Cardiac fibroblast (primary cell): ENCODE data around the gene ARHGEF19.
A peak's percentile ranks its signal among the peaks of the same experiment; 100 is the strongest.

ENCODE experiments used
- DNase-seq, 2 donors: peaks; one replicate each; pipeline versions ENCODE4 v3.0.0 to v3.0.0-alpha.2; 2010; ENCODE audit warnings: low read depth in 2 of 2
- H3K4me3 ChIP-seq, 2 donors: replicated peaks in 1 of 2; 1 replicate in 1 of 2; 2 replicates in 1 of 2; pipeline ENCODE4 v1.5.1; 2011; ENCODE audit warnings: low read depth in 2 of 2, low read length in 2 of 2, mild to moderate bottlenecking in 2 of 2, moderate library complexity in 1 of 2
- TF ChIP-seq, protein P1 (sequence below): IDR thresholded peaks from one replicate; pipeline ENCODE4 v1.5.1; 2011; ENCODE audit warnings: low read depth, mild to moderate bottlenecking, low read length, inconsistent platforms

Gene ARHGEF19

DNA sequence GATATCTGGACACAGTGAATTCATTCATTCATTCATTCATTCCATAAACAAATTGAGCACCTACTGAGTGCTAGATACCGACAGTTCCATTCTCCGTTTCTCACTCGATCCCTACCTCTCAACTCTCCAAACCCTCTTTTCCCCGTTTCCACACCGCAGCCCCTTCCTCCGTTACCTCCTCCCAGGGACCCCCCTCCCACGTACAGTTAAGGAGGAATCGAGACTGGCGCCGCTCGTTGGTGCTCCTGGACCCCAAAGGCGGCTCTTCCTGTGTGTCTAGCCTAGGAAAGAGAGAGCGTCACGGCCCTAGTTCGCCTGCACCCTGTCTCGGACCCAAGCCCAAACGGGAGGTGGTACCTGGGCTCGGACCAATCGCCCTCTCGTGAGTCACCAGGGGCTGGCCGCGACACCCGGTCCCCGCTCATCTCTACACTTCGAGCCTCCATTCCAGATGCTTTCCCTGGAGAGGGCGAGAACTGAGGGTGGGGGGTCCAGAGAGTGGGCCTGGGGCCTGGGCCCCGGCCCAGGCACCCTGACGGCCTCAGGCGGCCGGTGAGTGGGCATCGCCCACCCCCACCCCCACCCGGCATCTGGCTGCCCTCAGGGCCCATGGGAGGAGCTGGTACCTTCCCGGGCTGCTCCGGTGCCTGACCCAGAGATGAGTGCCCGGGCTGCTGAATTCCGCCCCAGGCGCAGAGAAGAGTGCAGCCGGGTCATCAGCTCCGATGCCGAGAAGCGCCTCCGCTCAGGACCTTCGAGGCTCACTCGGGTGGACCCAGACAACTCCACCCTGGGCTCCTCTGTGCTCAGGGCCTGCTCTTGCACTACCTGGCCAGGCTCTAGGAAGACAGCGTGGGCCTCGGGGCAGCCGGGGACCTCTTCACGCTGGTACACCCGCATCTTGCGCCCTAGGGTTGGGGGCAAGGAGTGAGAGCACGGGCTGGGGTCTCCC, 4.9 kb downstream of the ARHGEF19 start:
- DNase-seq = peak in 1 of 2 donors; percentile 22
- TF ChIP-seq, protein P1, sequence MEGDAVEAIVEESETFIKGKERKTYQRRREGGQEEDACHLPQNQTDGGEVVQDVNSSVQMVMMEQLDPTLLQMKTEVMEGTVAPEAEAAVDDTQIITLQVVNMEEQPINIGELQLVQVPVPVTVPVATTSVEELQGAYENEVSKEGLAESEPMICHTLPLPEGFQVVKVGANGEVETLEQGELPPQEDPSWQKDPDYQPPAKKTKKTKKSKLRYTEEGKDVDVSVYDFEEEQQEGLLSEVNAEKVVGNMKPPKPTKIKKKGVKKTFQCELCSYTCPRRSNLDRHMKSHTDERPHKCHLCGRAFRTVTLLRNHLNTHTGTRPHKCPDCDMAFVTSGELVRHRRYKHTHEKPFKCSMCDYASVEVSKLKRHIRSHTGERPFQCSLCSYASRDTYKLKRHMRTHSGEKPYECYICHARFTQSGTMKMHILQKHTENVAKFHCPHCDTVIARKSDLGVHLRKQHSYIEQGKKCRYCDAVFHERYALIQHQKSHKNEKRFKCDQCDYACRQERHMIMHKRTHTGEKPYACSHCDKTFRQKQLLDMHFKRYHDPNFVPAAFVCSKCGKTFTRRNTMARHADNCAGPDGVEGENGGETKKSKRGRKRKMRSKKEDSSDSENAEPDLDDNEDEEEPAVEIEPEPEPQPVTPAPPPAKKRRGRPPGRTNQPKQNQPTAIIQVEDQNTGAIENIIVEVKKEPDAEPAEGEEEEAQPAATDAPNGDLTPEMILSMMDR = no peak
- peak overlapping the region; percentile 46 to 53 for H3K4me3 ChIP-seq

DNA sequence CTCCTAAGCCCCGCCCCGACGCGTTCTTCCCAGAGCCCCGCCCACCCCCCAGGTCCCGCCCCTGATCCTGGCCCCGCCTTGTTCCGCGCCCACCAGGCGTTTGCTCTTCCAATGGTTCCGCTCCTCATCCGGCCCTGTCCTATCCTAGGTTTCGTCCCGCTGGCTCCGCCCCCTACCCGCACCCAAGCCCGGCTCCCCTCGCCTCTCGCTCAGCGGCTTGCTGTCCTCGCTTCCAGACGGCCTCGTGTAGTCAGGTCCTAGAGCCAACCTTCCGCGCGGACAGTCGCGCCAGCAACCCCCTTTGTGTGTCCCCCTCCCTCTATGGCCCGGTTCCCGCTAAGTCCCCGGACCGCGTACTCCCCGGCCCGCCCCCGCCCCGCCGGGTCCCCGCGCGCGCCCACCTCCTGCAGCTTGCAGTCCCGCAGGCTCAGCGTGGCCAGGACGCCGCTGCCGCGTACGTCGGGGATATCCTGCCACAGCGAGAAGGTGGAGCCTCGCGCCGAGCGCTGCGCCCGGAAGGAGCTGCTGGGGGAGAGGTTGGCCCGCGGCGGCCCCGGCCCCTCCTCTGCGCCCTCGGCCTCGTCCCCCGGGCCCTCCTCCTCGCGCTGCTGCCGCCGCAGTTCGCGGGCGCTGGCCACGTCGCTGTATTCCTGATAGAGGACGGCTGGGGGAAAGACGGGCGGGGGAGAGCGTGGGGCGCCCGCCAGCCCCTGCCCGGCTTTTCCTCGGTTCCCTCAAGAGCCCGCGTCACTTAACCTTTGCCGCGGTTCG, 5.7 kb downstream of the ARHGEF19 start:
- TF ChIP-seq, protein P1 = no peak
- H3K4me3 ChIP-seq = peak overlapping the region; percentile 46 to 62
- peak; percentile 99 for DNase-seq

DNA sequence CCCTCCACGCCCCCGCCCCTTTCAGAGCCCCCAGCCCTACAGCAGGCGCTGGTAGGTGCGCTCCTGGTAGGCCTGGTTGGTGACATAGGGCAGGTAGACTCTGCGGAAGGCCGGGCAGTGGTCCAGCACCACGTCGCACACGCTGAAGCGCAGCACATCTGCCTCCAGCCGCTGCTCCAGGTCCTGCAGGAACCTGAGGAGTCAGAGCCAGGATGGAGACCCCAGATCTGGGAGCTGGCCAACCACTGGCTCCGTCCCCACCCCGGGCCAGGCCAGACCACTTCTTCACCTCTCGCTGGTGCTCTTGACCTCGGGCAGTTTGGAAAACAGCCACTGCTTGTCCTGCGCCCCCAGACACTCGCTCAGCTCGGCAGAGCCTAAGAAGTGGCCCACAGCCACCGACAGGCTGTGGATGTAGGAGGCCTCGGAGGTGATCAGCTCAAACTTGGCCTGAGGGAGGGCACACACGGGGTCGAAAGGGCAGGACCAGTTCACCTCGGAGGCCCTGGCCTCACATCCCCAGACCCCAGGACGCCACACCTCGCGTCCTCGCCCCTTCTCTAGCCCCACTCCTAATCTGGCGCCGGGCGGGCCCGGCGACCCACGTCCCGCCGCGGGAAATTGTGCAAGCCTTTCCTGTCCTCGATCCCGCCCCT, 6.4 kb downstream of the ARHGEF19 start:
- TF ChIP-seq, protein P1 = no peak
- H3K4me3 ChIP-seq = peak overlapping the region; percentile 44 to 62
- no peak for DNase-seq

DNA sequence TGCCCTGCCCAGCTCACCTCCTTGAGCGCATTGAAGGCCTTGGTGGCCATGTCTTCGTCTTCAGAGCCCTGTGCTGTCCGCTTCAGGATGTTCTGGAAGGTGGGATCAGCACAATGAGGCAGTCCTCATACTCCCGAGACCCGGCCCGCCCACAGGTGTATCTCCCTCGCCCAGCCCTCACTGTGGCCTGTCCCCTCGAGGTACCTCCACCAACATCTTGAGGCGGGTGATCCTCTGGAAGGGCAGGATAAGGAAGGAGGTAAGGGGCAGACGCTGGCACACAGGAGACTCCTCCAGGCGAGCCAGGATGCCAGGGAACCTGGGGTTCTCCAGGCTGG, 7.1 kb downstream of the ARHGEF19 start:
- TF ChIP-seq, protein P1 = no peak
- no peak for DNase-seq
- H3K4me3 ChIP-seq = no peak overlapping the region

DNA sequence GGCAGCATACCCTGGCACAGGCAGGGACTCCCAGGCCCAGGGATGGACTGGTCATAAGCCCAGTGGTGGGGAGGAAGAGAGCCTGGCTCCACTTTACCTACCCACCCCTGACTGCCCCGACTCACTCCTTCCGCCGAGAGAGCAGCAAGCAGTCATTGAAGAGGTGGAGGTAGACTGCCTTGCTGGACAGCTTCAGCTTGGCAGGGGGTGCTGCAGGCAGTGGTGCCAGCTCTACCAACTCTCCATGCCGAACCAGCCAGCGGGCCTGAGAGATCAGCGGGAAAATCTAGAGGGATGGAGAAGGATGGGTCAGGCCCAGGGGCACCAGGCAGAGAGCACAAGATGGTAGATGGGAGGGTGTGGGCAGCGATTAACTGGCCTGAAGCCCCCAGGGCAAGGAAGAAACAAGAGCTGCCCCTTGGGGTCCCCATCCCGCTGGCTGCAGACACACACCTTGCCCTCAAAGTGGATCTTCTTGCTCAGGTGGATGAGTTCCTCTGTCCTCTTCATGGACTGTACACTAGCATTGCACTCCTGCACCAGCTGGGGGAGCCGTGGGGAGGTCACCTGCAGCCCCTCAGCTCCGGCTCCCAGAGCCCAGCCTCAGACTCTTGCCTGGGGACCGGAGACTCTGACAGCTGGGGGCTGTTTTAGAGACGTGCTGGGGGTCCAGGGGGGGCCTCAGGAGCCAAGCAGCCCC, 7.7 kb downstream of the ARHGEF19 start:
- H3K4me3 ChIP-seq = no peak overlapping the region
- DNase-seq = no peak
- TF ChIP-seq, protein P1 = peak; percentile 36

DNA sequence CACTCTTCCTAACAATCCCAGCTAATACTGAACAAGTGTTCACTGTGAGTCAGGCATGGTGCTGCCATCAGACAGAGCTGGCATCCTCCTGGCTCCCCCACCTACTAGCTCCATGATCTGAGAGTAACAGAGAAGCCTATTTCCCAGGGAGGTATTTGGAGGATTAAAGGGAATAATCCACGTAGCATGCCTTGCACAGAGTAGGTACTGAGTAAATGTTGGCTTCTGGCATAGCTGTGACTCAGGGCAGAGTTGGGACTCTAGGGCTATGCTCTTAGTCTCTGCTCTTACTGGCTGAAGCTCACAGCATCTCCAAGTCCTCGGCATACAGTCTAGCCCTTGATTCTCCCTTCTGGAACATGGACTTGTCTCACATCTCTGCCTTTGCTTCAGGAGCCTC, 8.2 kb downstream of the ARHGEF19 start:
- TF ChIP-seq, protein P1 = no peak
- no peak overlapping the region for H3K4me3 ChIP-seq
- DNase-seq = no peak
